GM13977 (cell line): ENCODE results near the gene ARL6IP6.

Experiments used
- DNase-seq: peaks from one replicate; pipeline ENCODE4 v3.0.0; 2012; ENCODE audit warnings: low spot score
- CTCF ChIP-seq: IDR thresholded peaks from 2 replicates; pipeline ENCODE4 v1.5.1; 2012; ENCODE audit warnings: mild to moderate bottlenecking, control low read depth; ENCODE audit not compliant: insufficient read depth; ENCODE audit errors: extremely low read depth, missing control alignments
- in situ Hi-C: fragments of 300-500 bp; cut with MboI; formaldehyde crosslinking; loops from one replicate; pipeline ENCODE4 v1.12.0; 2022; ENCODE audit warnings: low sequenced_read_pairs, low pct_unique_long_range_greater_than_20kb, mixed read lengths, inconsistent platforms; ENCODE audit not compliant: unreplicated experiment

The ARL6IP6 gene

GRCh38 chr2:152706477-152707021, 11.9 kb upstream of the ARL6IP6 start:
- TF ChIP-seq CTCF: no peak
- in situ Hi-C loops: no loop called here
- no peak for DNase-seq

- DNase-seq: no peak
- TF ChIP-seq CTCF: no peak
- in situ Hi-C loops: no loop called here
Measured at GRCh38 chr2:152708742-152709141, 9.7 kb upstream of the ARL6IP6 start.

GRCh38 chr2:152710713-152711112, 7.7 kb upstream of the ARL6IP6 start:
- no peak for DNase-seq
- TF ChIP-seq CTCF: no peak
- in situ Hi-C loops: no loop called here

- TF ChIP-seq CTCF: no peak
- in situ Hi-C loops: no loop called here
Measured at GRCh38 chr2:152715112-152715511, 3.3 kb upstream of the ARL6IP6 start.

GRCh38 chr2:152715854-152716428, 2.5 kb upstream of the ARL6IP6 start:
- peak; percentile 53 for TF ChIP-seq CTCF
- in situ Hi-C loops: no loop called here

More at GRCh38 chr2:152715112-152715511, 3.3 kb upstream of the ARL6IP6 start:
- no peak for DNase-seq

GRCh38 chr2:152716805-152717227, 1.6 kb upstream of the ARL6IP6 start:
- in situ Hi-C loops: no loop called here
- DNase-seq: no peak
- TF ChIP-seq CTCF: no peak

More at GRCh38 chr2:152715854-152716428, 2.5 kb upstream of the ARL6IP6 start:
- DNase-seq: no peak
